ENCODE measurements around the gene PPP2R5D. TPM values are rescaled to one million over a fixed set of nuclear protein-coding genes. Genes with fewer than 3 reads are reported as not detected.
A peak's percentile ranks its signal among the peaks of the same experiment; 100 is the strongest.
"Not testable (repeated sequence)": the region's sequence is repeated elsewhere in the genome, so short reads cannot be mapped to it uniquely, and the experiment has no call there.

The PPP2R5D gene
- total RNA-seq, 1 experiment from 2014 or later: 52.7 TPM

- TF ChIP-seq ETV6 (CRISPR knock-in tag; IDR thresholded peaks at IDR 0.05) (no peak), KAT7 (CRISPR knock-in tag; IDR thresholded peaks at IDR 0.05; ENCODE audit: borderline replicate concordance) (no peak)
Measured at GRCh38 chr6:42938428-42938796, 46.0 kb upstream of the PPP2R5D start (continued).

- CTCF ChIA-PET: no interaction called here
- peak overlapping the region; percentile 94 for H3K27ac Mint-ChIP-seq
- H3K27me3 Mint-ChIP-seq (ENCODE audit: low read depth): peaks cover 2% of the 10 kb centered on the region; the same call in 1 of the 2 replicates
- TF ChIP-seq ARID4B (CRISPR knock-in tag; IDR thresholded peaks at IDR 0.05; ENCODE audit: borderline replicate concordance): no peak
- TF ChIP-seq GABPB1 (CRISPR knock-in tag; IDR thresholded peaks at IDR 0.05): peak; percentile 67; the same call in 1 of the 2 replicates
- H3K36me3 Mint-ChIP-seq: peaks cover 48% of the 10 kb centered on the region
- ATAC-seq: peak; percentile 50
- peak; percentile 29 for DNase-seq (ENCODE audit: low spot score)
- H3K4me1 Mint-ChIP-seq: peaks cover 13% of the 10 kb centered on the region
- no peaks in the 10 kb centered on the region for H3K9me3 Mint-ChIP-seq
- H3K4me3 Mint-ChIP-seq: no peak overlapping the region; the same call in 1 of the 2 replicates
- POLR2A ChIA-PET: interaction anchor here (2.2 kb wide), 1 partner anchor 9 kb away, joined by 9 read pairs; the partner anchor contains the start of gene CNPY3
Measured at GRCh38 chr6:42938987-42939809, 45.2 kb upstream of the PPP2R5D start.

- ChIA-PET CTCF (no interaction called here), POLR2A (interaction anchor here (2.2 kb wide), 1 partner anchor 10 kb away, joined by 9 read pairs; the partner anchor contains the start of gene CNPY3)
- ATAC-seq (no peak), DNase-seq (ENCODE audit: low spot score) (no peak)
- TF ChIP-seq ZBTB21 (CRISPR knock-in tag; IDR thresholded peaks at IDR 0.05; ENCODE audit: borderline replicate concordance): no peak
- no peak for TF ChIP-seq ZMAT4 (CRISPR knock-in tag; IDR thresholded peaks at IDR 0.05)
- TF ChIP-seq E2F1 (CRISPR knock-in tag; IDR thresholded peaks at IDR 0.05): no peak
- no peak for TF ChIP-seq MYBL2 (CRISPR knock-in tag; IDR thresholded peaks at IDR 0.05)
- no peak for TF ChIP-seq ELF4 (CRISPR knock-in tag; IDR thresholded peaks at IDR 0.05; ENCODE audit: low read depth)
- Mint-ChIP-seq H3K9me3 (no peaks in the 10 kb centered on the region), H3K27me3 (ENCODE audit: low read depth) (peaks cover 2% of the 10 kb centered on the region; the same call in 1 of the 2 replicates), H3K4me1 (peaks cover 13% of the 10 kb centered on the region), H3K36me3 (peaks cover 42% of the 10 kb centered on the region), H3K27ac (peak overlapping the region; percentile 94; the same call in 1 of the 2 replicates), H3K4me3 (no peak overlapping the region)
Measured at GRCh38 chr6:42939810-42940167, 44.6 kb upstream of the PPP2R5D start.

- Mint-ChIP-seq H3K36me3 (peaks cover 37% of the 10 kb centered on the region), H3K4me3 (no peak overlapping the region), H3K4me1 (peaks cover 13% of the 10 kb centered on the region), H3K9me3 (no peaks in the 10 kb centered on the region), H3K27me3 (ENCODE audit: low read depth) (peaks cover 2% of the 10 kb centered on the region; the same call in 1 of the 2 replicates), H3K27ac (no peak overlapping the region)
- ChIA-PET POLR2A (interaction anchor here (0.6 to 2.2 kb wide), 2 partner anchors 11 to 27 kb away, joined by 7 to 9 read pairs; partner anchors contain the start of gene CNPY3), CTCF (no interaction called here)
- DNase-seq (ENCODE audit: low spot score) (no peak), ATAC-seq (no peak)
- TF ChIP-seq ESRRA (CRISPR knock-in tag; IDR thresholded peaks at IDR 0.05; ENCODE audit: borderline replicate concordance) (no peak), NFE2L1 (CRISPR knock-in tag; IDR thresholded peaks at IDR 0.05) (no peak), GTF2I (CRISPR knock-in tag; conservative IDR thresholded peaks at IDR 0.05) (no peak), MXD4 (CRISPR knock-in tag; IDR thresholded peaks at IDR 0.05; ENCODE audit: borderline replicate concordance) (no peak), JUN (CRISPR knock-in tag; IDR thresholded peaks at IDR 0.05) (no peak)
- TF ChIP-seq, protein P1, sequence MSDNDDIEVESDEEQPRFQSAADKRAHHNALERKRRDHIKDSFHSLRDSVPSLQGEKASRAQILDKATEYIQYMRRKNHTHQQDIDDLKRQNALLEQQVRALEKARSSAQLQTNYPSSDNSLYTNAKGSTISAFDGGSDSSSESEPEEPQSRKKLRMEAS (CRISPR knock-in tag; IDR thresholded peaks at IDR 0.05): no peak
Measured at GRCh38 chr6:42940493-42941045, 43.8 kb upstream of the PPP2R5D start.

DNA sequence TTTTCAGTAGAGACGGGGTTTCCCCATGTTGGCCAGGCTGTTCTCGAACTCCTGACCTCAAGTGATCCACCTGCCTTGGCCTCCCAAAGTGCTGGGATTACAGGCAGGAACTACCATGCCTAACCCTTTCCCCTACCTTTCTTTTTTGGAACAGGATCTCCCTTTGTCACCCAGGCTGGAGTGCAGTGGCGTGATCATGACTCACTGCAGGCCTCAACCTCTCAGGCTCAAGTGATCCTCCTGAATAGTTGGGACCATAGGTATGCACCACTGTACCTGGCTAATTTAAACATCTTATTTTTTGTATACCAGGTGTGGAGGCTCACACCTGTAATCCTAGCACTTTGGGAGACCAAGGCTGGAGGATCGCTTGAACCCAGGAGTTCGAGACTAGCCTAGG is 43.0 kb upstream of the PPP2R5D start:
- CTCF ChIA-PET; H3K27me3 Mint-ChIP-seq (ENCODE audit: low read depth); H3K9me3 Mint-ChIP-seq; H3K27ac Mint-ChIP-seq; H3K4me3 Mint-ChIP-seq; POLR2A ChIA-PET; DNase-seq (ENCODE audit: low spot score); ATAC-seq: not testable (repeated sequence)
- Mint-ChIP-seq H3K36me3 (peaks cover 29% of the 10 kb centered on the region), H3K4me1 (peaks cover 13% of the 10 kb centered on the region)

All from WTC11 (cell line).